Measurements from ENCODE around the gene RNF166.

RNF166 gene

GRCh38 chr16:88727871-88728270 lies 21.7 kb upstream of the RNF166 start:
- no peaks in the 10 kb centered on the region for H3K27me3 ChIP-seq (ENCODE audit: control insufficient read depth, insufficient read depth, low read length)
- no peak overlapping the region for H3K4me3 ChIP-seq (ENCODE audit: low read length)
- H3K9ac ChIP-seq (ENCODE audit: low read length), result no peak overlapping the region
- no peaks in the 10 kb centered on the region for H3K9me3 ChIP-seq (ENCODE audit: control insufficient read depth, low read depth, low read length)
- no peak overlapping the region for H3K27ac ChIP-seq (ENCODE audit: low read length)
- no peaks in the 10 kb centered on the region for H3K4me1 ChIP-seq (ENCODE audit: control insufficient read depth, low read depth, low read length)
- H3K36me3 ChIP-seq (ENCODE audit: control insufficient read depth, low read depth, low read length), result no peaks in the 10 kb centered on the region

DNA sequence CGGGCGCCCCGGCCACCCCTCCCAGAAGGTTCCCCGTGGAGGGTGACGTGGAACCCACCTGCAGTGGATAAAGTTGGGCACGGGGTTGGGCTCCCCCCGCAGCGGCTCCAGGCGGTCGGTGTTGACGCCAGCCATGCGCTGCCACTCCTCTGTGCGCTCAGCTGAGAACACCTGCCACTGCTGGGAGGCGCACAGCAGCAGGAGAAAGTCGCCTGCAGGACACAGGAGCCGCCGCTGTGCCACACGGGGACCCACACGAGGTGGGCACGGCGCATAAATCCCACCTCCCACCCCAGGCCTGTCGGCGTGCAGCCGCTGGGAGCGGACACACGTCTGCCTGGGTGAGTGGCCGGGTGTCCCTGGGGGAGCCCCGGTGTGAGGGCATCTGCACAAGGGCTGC lies 20.8 kb upstream of the RNF166 start:
- Histone ChIP-seq H3K4me1 (ENCODE audit: control insufficient read depth, low read depth, low read length) (no peaks in the 10 kb centered on the region), H3K9ac (ENCODE audit: low read length) (no peak overlapping the region), H3K9me3 (ENCODE audit: control insufficient read depth, low read depth, low read length) (no peaks in the 10 kb centered on the region), H3K27ac (ENCODE audit: low read length) (no peak overlapping the region), H3K36me3 (ENCODE audit: control insufficient read depth, low read depth, low read length) (no peaks in the 10 kb centered on the region), H3K27me3 (ENCODE audit: control insufficient read depth, insufficient read depth, low read length) (no peaks in the 10 kb centered on the region), H3K4me3 (ENCODE audit: low read length) (no peak overlapping the region)

GRCh38 chr16:88726408-88726749 lies 20.2 kb upstream of the RNF166 start:
- no peaks in the 10 kb centered on the region for H3K36me3 ChIP-seq (ENCODE audit: control insufficient read depth, low read depth, low read length)
- H3K9me3 ChIP-seq (ENCODE audit: control insufficient read depth, low read depth, low read length), result no peaks in the 10 kb centered on the region
- H3K27ac ChIP-seq (ENCODE audit: low read length), result no peak overlapping the region
- H3K27me3 ChIP-seq (ENCODE audit: control insufficient read depth, insufficient read depth, low read length), result no peaks in the 10 kb centered on the region
- H3K4me1 ChIP-seq (ENCODE audit: control insufficient read depth, low read depth, low read length), result no peaks in the 10 kb centered on the region
- no peak overlapping the region for H3K4me3 ChIP-seq (ENCODE audit: low read length)
- no peak overlapping the region for H3K9ac ChIP-seq (ENCODE audit: low read length)

- H3K4me1 ChIP-seq (ENCODE audit: control insufficient read depth, low read depth, low read length), result no peaks in the 10 kb centered on the region
- no peaks in the 10 kb centered on the region for H3K9me3 ChIP-seq (ENCODE audit: control insufficient read depth, low read depth, low read length)
- no peaks in the 10 kb centered on the region for H3K36me3 ChIP-seq (ENCODE audit: control insufficient read depth, low read depth, low read length)
- no peak overlapping the region for H3K9ac ChIP-seq (ENCODE audit: low read length)
- H3K4me3 ChIP-seq (ENCODE audit: low read length), result no peak overlapping the region
- no peaks in the 10 kb centered on the region for H3K27me3 ChIP-seq (ENCODE audit: control insufficient read depth, insufficient read depth, low read length)
- H3K27ac ChIP-seq (ENCODE audit: low read length), result no peak overlapping the region
Measured at GRCh38 chr16:88725609-88726407, 19.6 kb upstream of the RNF166 start.

DNA sequence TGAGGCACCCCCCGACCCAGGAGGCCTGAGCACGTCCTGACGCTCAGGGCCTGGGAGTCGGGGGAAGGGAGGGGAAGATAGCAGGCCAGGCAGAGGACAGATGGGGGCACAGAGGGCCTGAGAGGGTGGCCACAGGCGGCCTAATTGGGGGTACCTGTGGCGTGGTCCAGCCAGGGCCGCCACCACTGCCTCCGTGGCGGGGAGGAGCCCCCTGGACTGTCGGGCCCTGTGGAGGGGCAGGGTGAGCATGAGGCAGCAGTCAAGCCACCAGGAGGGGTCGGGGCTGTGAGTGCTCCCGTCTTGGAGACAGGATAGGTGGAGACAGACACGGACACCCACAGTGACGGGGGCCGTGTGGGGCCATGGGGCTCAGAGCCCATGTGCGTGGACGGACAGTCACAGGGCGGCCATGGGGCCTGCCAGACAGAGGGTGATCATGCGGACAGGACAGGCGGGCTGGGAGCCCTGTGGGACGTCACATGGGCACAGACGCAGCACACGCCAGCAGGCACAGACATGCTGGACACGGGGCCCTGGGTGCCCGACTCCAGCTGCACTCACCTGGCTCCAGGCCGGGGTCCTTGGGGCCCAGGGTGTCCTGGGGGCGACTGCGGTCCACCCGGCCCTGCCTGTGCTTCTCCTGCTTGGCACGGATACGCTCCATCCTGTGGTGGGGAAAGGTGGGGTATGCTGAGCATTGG lies 18.8 kb upstream of the RNF166 start:
- no peaks in the 10 kb centered on the region for H3K9me3 ChIP-seq (ENCODE audit: control insufficient read depth, low read depth, low read length)
- no peak overlapping the region for H3K4me3 ChIP-seq (ENCODE audit: low read length)
- H3K27ac ChIP-seq (ENCODE audit: low read length), result no peak overlapping the region
- H3K27me3 ChIP-seq (ENCODE audit: control insufficient read depth, insufficient read depth, low read length), result no peaks in the 10 kb centered on the region
- no peaks in the 10 kb centered on the region for H3K4me1 ChIP-seq (ENCODE audit: control insufficient read depth, low read depth, low read length)
- no peak overlapping the region for H3K9ac ChIP-seq (ENCODE audit: low read length)
- no peaks in the 10 kb centered on the region for H3K36me3 ChIP-seq (ENCODE audit: control insufficient read depth, low read depth, low read length)

GRCh38 chr16:88723911-88724310 lies 17.7 kb upstream of the RNF166 start:
- Histone ChIP-seq H3K27ac (ENCODE audit: low read length) (no peak overlapping the region), H3K27me3 (ENCODE audit: control insufficient read depth, insufficient read depth, low read length) (no peaks in the 10 kb centered on the region), H3K4me1 (ENCODE audit: control insufficient read depth, low read depth, low read length) (no peaks in the 10 kb centered on the region), H3K36me3 (ENCODE audit: control insufficient read depth, low read depth, low read length) (peaks cover 3% of the 10 kb centered on the region), H3K9me3 (ENCODE audit: control insufficient read depth, low read depth, low read length) (no peaks in the 10 kb centered on the region), H3K9ac (ENCODE audit: low read length) (no peak overlapping the region), H3K4me3 (ENCODE audit: low read length) (no peak overlapping the region)

DNA sequence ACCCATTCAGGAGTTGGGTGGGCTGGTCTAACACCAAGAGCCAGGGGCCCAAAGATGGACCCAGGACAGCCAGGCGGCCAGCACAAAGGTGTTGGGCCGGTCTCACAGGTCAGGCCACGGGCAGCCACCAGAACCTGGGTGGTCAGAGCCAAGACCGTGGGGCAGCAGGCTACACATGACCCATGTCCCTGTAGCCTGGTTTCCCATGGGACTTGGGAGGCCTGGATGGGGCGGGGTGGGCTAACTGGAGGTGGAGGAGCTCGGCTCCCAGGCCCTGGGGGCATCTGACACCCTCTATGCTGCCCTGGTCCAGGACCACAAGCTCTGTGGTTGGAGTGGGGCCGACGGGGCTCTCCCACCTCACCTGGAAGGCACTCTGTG lies 17.3 kb upstream of the RNF166 start:
- Histone ChIP-seq H3K36me3 (ENCODE audit: control insufficient read depth, low read depth, low read length) (peaks cover 3% of the 10 kb centered on the region), H3K9me3 (ENCODE audit: control insufficient read depth, low read depth, low read length) (no peaks in the 10 kb centered on the region), H3K4me1 (ENCODE audit: control insufficient read depth, low read depth, low read length) (no peaks in the 10 kb centered on the region), H3K27me3 (ENCODE audit: control insufficient read depth, insufficient read depth, low read length) (no peaks in the 10 kb centered on the region), H3K9ac (ENCODE audit: low read length) (no peak overlapping the region), H3K4me3 (ENCODE audit: low read length) (no peak overlapping the region), H3K27ac (ENCODE audit: low read length) (no peak overlapping the region)

GRCh38 chr16:88722784-88723506 lies 16.7 kb upstream of the RNF166 start:
- Histone ChIP-seq H3K4me3 (ENCODE audit: low read length) (no peak overlapping the region), H3K9me3 (ENCODE audit: control insufficient read depth, low read depth, low read length) (no peaks in the 10 kb centered on the region), H3K9ac (ENCODE audit: low read length) (no peak overlapping the region), H3K27me3 (ENCODE audit: control insufficient read depth, insufficient read depth, low read length) (no peaks in the 10 kb centered on the region), H3K27ac (ENCODE audit: low read length) (no peak overlapping the region), H3K36me3 (ENCODE audit: control insufficient read depth, low read depth, low read length) (peaks cover 3% of the 10 kb centered on the region), H3K4me1 (ENCODE audit: control insufficient read depth, low read depth, low read length) (no peaks in the 10 kb centered on the region)

DNA sequence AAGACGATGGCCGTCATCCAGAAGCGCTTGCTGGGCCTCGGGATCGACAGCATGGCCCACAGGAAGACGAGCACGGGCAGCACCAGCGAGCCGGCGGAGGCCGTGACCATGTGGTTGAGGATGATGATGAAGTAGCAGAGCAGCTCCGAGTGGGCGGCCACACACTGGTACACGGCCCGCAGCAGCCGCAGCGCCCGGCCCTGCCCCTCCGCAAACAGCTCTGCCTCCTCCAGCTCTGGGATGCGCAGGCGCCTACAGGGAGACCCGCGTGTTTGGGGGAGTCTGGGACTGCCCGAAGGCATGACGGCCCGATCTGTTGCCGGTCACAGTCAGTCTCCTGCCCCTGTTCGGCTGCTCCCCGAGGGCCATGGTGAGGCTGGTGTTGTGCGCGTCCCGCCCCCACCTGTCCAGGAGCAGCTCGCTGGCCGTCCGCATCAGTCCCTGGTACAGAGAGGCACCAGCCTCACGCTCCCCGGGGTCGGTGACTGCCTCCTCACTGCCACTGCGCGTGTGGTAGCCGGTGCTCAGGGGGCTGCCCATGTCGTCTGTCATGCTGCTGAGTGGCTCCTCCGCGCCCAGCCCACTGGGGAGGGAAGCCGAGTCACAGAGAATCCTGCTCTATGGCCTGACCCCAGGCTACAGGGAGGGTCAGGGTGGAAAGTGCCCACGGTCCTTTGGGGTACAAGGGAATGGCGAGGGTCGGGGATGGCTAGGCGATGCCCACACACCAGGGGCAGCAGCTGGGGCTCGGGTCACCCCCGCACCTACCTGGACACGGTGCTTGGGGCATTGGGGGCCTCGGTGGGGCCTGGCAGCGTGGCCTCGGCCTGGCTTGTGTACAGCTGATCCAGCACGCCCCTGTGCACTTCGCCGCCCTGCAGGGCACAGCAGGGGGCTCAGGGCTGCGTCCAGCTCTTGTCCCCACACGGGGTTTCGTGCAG lies 15.9 kb upstream of the RNF166 start:
- no peaks in the 10 kb centered on the region for H3K4me1 ChIP-seq (ENCODE audit: control insufficient read depth, low read depth, low read length)
- H3K36me3 ChIP-seq (ENCODE audit: control insufficient read depth, low read depth, low read length), result peaks cover 5% of the 10 kb centered on the region
- H3K9me3 ChIP-seq (ENCODE audit: control insufficient read depth, low read depth, low read length), result no peaks in the 10 kb centered on the region
- H3K4me3 ChIP-seq (ENCODE audit: low read length), result no peak overlapping the region
- H3K9ac ChIP-seq (ENCODE audit: low read length), result no peak overlapping the region
- no peak overlapping the region for H3K27ac ChIP-seq (ENCODE audit: low read length)
- H3K27me3 ChIP-seq (ENCODE audit: control insufficient read depth, insufficient read depth, low read length), result no peaks in the 10 kb centered on the region

DNA sequence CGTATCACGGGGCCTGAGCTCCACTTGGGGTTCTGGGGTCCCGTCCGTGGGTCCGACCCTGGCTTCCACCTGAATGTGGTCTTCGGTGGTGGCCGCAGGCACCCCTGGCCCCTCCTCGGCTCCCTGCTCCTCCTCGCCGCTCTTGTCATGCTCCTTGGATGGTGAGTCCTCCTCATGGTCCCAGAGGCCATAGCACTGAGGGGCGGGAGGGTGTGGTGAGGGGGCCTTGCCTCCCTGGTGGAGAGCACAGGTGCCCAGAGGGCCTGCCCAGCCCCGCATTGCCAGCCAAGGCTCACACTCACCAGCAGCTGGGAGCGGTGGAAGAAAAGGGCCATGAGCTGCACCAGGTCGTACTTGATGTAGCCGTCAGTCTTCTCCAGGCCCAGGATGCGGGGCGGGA lies 15.0 kb upstream of the RNF166 start:
- peaks cover 10% of the 10 kb centered on the region for H3K36me3 ChIP-seq (ENCODE audit: control insufficient read depth, low read depth, low read length)
- H3K9me3 ChIP-seq (ENCODE audit: control insufficient read depth, low read depth, low read length), result no peaks in the 10 kb centered on the region
- no peak overlapping the region for H3K27ac ChIP-seq (ENCODE audit: low read length)
- no peaks in the 10 kb centered on the region for H3K27me3 ChIP-seq (ENCODE audit: control insufficient read depth, insufficient read depth, low read length)
- H3K4me3 ChIP-seq (ENCODE audit: low read length), result no peak overlapping the region
- no peak overlapping the region for H3K9ac ChIP-seq (ENCODE audit: low read length)
- no peaks in the 10 kb centered on the region for H3K4me1 ChIP-seq (ENCODE audit: control insufficient read depth, low read depth, low read length)

GRCh38 chr16:88720396-88720970 lies 14.3 kb upstream of the RNF166 start:
- H3K9me3 ChIP-seq (ENCODE audit: control insufficient read depth, low read depth, low read length), result no peaks in the 10 kb centered on the region
- H3K4me3 ChIP-seq (ENCODE audit: low read length), result no peak overlapping the region
- peaks cover 16% of the 10 kb centered on the region for H3K36me3 ChIP-seq (ENCODE audit: control insufficient read depth, low read depth, low read length)

More at GRCh38 chr16:88720396-88720970, 14.3 kb upstream of the RNF166 start:
- Histone ChIP-seq H3K9ac (ENCODE audit: low read length) (no peak overlapping the region), H3K27me3 (ENCODE audit: control insufficient read depth, insufficient read depth, low read length) (no peaks in the 10 kb centered on the region), H3K4me1 (ENCODE audit: control insufficient read depth, low read depth, low read length) (no peaks in the 10 kb centered on the region), H3K27ac (ENCODE audit: low read length) (no peak overlapping the region)

All from iPS-18a (cell line).